ENCODE data around the gene ALS2CL.

Gene ALS2CL

GRCh38 chr3:46716461-46717441 lies 23.3 kb upstream of the ALS2CL start:
- no peaks in the 10 kb centered on the region for H3K27me3 ChIP-seq
- no peak overlapping the region for H3K4me3 ChIP-seq (ENCODE audit: low read depth, low read length)
- TF ChIP-seq, protein P1, sequence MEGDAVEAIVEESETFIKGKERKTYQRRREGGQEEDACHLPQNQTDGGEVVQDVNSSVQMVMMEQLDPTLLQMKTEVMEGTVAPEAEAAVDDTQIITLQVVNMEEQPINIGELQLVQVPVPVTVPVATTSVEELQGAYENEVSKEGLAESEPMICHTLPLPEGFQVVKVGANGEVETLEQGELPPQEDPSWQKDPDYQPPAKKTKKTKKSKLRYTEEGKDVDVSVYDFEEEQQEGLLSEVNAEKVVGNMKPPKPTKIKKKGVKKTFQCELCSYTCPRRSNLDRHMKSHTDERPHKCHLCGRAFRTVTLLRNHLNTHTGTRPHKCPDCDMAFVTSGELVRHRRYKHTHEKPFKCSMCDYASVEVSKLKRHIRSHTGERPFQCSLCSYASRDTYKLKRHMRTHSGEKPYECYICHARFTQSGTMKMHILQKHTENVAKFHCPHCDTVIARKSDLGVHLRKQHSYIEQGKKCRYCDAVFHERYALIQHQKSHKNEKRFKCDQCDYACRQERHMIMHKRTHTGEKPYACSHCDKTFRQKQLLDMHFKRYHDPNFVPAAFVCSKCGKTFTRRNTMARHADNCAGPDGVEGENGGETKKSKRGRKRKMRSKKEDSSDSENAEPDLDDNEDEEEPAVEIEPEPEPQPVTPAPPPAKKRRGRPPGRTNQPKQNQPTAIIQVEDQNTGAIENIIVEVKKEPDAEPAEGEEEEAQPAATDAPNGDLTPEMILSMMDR (IDR thresholded peaks at IDR 0.05; ENCODE audit: low read depth, low read length), result no peak
- no peaks in the 10 kb centered on the region for H3K36me3 ChIP-seq
- no peaks in the 10 kb centered on the region for H3K9me3 ChIP-seq
- H3K4me1 ChIP-seq, result no peaks in the 10 kb centered on the region
- no peak for DNase-seq

- no peaks in the 10 kb centered on the region for H3K9me3 ChIP-seq
- no peaks in the 10 kb centered on the region for H3K4me1 ChIP-seq
- H3K36me3 ChIP-seq, result no peaks in the 10 kb centered on the region
- no peaks in the 10 kb centered on the region for H3K27me3 ChIP-seq
- DNase-seq, result no peak
- TF ChIP-seq, protein P1 (IDR thresholded peaks at IDR 0.05; ENCODE audit: low read depth, low read length), result no peak
- no peak overlapping the region for H3K4me3 ChIP-seq (ENCODE audit: low read depth, low read length)
These were observed 22.2 kb upstream of the ALS2CL start for GRCh38 chr3:46715507-46716175.

DNA sequence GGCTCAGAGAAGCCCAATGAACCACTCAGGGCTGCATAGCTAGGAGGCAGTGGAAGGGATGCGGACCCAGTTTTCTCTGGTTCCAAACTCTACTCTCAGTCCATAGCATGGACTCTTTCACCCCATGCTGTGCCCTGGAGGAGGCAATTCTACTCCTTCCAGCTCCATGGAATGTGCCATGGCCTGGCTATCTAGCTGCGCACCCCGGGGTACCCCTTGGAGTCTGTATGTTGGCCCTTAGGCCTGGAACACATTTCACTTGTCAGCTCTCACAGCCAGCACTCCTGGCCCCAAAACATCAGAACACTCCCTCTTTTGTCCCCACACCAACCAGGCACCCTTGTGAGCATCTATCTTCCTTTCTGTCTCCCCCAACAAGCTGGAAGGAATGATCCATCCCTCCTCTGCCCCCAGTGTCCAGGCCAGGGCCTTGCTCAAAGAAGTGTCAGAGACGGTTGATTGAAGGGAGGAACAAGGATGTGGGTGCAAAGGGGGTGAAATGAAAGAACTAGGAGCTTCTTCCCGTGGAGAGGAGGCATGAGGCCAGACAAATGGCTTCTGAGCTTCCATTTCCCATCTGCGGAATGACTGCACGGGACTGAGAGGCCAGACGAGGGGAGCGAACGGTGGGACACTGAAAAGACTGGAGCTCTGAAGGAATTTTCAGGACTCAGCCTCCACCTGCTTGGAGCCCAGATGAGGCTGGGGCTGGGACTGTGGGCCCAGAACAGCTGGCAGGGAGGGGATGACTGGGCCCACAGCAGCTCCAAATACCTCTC lies 21.4 kb upstream of the ALS2CL start:
- Histone ChIP-seq H3K4me3 (ENCODE audit: low read depth, low read length) (no peak overlapping the region), H3K4me1 (no peaks in the 10 kb centered on the region), H3K36me3 (no peaks in the 10 kb centered on the region), H3K9me3 (no peaks in the 10 kb centered on the region), H3K27me3 (no peaks in the 10 kb centered on the region)
- TF ChIP-seq, protein P1 (IDR thresholded peaks at IDR 0.05; ENCODE audit: low read depth, low read length), result no peak
- DNase-seq, result no peak

GRCh38 chr3:46713898-46714552 lies 20.5 kb upstream of the ALS2CL start:
- Histone ChIP-seq H3K9me3 (no peaks in the 10 kb centered on the region), H3K36me3 (no peaks in the 10 kb centered on the region), H3K27me3 (no peaks in the 10 kb centered on the region), H3K4me3 (ENCODE audit: low read depth, low read length) (no peak overlapping the region), H3K4me1 (no peaks in the 10 kb centered on the region)
- no peak for DNase-seq
- TF ChIP-seq, protein P1 (IDR thresholded peaks at IDR 0.05; ENCODE audit: low read depth, low read length), result no peak

DNA sequence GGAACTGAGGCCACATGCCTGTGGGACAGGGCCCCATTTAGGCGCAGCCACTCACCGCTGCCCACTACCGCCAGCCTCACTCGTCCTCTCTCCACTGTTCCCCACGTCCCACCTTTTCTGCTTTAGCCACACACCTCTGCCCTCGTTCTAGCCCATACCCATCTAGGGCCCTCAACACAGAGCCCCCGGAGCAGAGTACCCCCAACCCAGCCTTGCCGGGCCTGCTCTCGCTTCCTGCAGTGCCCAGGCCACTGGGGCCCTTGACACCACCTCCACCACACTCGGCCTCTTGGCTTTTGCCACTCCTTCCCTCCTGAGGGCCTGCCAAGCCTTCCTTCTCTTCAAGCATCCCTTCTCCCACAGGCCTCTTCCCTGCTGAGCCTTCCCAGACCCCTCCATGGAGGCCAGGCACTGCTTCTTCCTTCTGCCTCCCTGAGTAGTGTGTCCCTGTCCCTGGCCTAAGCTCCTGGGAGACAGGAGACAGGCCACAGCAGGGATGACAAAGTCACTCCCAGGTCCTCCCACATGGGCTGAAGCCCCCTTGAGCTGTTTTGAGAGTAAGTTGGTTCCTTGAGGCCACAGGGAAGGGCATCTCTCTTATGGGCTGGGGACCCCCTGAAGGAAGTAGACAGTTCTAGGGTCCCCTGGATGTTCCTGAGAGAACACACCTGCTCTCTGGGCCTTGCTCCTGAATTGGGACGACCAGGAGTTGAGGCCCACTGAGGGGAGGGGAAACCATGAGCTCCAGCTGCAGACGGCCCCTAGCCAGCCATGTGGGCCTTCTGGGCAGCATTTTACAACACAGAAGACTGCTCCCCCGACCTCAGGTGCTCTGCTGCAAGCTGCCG lies 19.8 kb upstream of the ALS2CL start:
- no peak for DNase-seq
- H3K4me1 ChIP-seq, result no peaks in the 10 kb centered on the region
- no peaks in the 10 kb centered on the region for H3K9me3 ChIP-seq
- H3K36me3 ChIP-seq, result no peaks in the 10 kb centered on the region
- H3K27me3 ChIP-seq, result no peaks in the 10 kb centered on the region
- TF ChIP-seq, protein P1 (IDR thresholded peaks at IDR 0.05; ENCODE audit: low read depth, low read length), result no peak
- no peak overlapping the region for H3K4me3 ChIP-seq (ENCODE audit: low read depth, low read length)

Measured in BE2C (cell line).